Measurements from ENCODE around the gene MBNL2.

MBNL2 gene

DNA sequence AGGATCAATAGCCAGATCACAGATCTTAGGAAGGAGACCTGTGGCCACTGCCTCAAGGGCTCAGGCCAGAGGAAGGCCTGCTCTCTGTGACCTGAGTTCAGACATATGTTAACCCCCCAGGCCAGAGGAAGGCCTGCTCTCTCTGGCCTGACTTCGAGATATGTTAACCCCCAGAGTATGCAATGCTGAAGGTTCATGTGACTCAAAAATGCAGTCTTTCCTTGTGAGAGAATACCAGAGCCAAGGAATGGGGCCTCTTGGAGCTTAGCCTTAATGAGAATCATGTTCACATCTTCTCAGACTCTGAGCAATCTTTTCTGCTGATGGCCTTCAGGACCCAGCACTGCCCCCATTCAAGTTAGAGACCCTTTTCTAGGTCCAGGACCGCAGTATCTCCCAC is 36.7 kb downstream of the MBNL2 start:
- Mint-ChIP-seq H3K27me3 (no peaks in the 10 kb centered on the region), H3K4me3 (no peak overlapping the region), H3K27ac (no peak overlapping the region), H3K36me3 (peaks cover 6 to 24% of the 10 kb centered on the region in 2 donors), H3K9me3 (peaks cover 0 to 2% of the 10 kb centered on the region in 2 donors), H3K4me1 (peaks cover 57 to 76% of the 10 kb centered on the region in 2 donors)
- DNase-seq (no peak), ATAC-seq (replicated peaks) (no peak)

- no peak for DNase-seq
- peaks cover 6 to 24% of the 10 kb centered on the region in 2 donors for H3K36me3 Mint-ChIP-seq
- H3K4me1 Mint-ChIP-seq = peaks cover 57 to 77% of the 10 kb centered on the region in 2 donors
- H3K27ac Mint-ChIP-seq = no peak overlapping the region
- H3K4me3 Mint-ChIP-seq = no peak overlapping the region
- ATAC-seq (replicated peaks) = no peak
- H3K9me3 Mint-ChIP-seq = peaks cover 0 to 2% of the 10 kb centered on the region in 2 donors
- no peaks in the 10 kb centered on the region for H3K27me3 Mint-ChIP-seq
Observed at GRCh38 chr13:97259410-97259797, 37.3 kb downstream of the MBNL2 start.

DNA sequence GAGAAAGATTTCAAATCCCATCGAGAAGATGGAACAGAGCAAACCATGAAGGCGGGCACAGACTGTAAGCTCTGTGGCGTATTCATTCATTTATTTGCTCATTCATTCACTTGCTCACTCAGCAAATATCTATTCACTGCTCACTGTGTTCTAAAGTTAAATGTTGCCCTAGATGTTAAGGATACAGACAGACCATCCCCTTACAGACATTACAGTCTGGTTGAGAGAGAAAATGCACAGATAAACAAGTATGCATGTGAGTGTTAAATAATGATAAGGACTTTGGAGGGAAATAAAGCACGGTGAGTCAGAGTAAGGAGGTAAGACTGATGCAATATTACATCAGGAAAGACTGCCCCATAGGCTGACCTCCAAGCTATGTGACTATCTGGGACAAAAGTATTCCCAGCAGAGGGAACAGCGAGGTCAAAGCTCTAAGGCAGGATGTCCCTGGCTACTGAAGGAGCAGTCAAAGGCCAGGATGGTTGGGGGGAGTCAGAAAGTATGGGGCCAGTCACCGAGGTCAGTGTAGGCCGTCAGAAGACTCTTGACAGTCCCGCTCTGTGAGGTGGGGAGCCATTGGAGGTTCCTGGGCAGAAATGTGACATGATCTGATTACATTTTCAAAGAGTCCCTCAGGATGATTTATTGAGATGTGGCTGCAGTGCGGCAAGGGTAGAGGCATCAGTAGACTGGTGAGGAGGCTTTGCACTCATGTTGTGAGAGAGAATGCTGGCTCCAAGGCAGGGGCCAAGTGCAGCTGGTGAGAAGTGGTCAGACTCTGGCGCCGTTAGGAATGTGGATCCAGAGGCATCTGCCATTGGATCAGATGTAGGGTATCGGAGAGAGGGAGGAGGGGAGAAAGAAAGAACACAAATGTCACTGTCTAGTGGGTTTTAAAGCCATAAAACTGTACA is 37.9 kb downstream of the MBNL2 start:
- DNase-seq (no peak), ATAC-seq (replicated peaks) (no peak)
- Mint-ChIP-seq H3K4me3 (no peak overlapping the region), H3K4me1 (peaks cover 60 to 79% of the 10 kb centered on the region in 2 donors), H3K27ac (peak overlapping the region; percentile 72), H3K27me3 (no peaks in the 10 kb centered on the region), H3K9me3 (peaks cover 0 to 2% of the 10 kb centered on the region in 2 donors), H3K36me3 (peaks cover 6 to 27% of the 10 kb centered on the region in 2 donors)

DNA sequence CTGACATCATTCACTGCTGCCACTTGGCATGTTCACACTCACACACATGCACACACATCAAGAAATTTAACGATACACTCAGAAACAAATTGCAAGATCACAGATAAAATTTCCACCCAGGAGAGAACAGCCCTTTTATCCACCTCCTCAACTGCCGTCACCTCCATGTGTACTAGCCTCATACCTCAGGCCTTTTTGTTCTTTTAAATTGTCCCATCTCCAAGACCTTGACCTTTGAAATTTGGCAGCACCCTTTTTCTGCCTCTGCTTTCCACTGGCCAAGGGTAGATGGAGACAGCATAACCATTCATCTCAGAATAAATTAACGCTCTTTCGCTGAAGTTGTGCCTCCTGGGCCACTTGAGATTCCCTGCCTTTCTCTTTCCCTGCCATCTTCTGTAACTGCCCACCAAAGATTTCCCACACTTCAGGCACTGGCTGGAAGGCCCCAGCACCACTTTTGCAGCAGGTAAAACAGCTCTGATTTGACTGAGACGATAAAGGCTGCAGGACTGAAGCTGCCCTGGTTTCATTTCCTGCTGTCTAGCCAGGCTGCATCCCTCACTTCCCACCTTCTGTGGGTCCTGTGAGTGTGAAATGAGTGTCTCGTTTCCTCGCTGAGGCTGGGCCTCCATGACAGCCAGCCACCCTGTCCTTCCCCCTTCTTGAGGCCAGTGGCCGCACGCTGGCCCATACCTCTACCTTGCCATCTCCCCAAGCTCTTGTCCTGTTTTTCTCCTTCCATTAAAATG is 39.3 kb downstream of the MBNL2 start:
- peak; percentile 28 for DNase-seq
- Mint-ChIP-seq H3K36me3 (peaks cover 6 to 27% of the 10 kb centered on the region in 2 donors), H3K27ac (no peak overlapping the region)

DNA sequence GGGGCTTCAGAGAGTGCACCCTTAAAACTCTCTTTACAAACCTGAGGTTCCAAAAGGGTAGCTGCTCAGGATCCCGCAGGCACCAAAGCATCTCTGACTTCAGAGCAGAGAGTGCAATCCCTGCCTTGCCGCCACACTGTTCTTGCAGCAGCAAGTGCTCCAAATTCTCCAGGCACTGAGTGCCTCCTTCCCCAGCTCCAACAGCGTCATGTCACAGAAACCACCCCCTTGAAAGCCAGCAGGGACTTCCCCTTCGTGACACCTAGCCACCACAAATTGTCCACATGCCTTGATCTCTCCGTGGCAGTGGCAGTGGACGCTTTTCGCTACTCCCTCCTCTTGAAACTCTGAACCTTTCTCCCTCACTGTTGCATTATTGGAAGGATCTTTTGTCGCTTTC is 39.9 kb downstream of the MBNL2 start:
- no peaks in the 10 kb centered on the region for H3K27me3 Mint-ChIP-seq
- H3K4me1 Mint-ChIP-seq = peaks cover 49 to 62% of the 10 kb centered on the region in 2 donors
- peak; percentile 3 to 19 for ATAC-seq (replicated peaks)
- no peak for DNase-seq
- H3K27ac Mint-ChIP-seq = no peak overlapping the region
- no peak overlapping the region for H3K4me3 Mint-ChIP-seq
- H3K36me3 Mint-ChIP-seq = peaks cover 6 to 26% of the 10 kb centered on the region in 2 donors
- peaks cover 0 to under 1% of the 10 kb centered on the region in 2 donors for H3K9me3 Mint-ChIP-seq

More for the DNA sequence above, 39.3 kb downstream of the MBNL2 start:
- Mint-ChIP-seq H3K4me3 (peak overlapping the region in 1 of 2 donors; percentile 42), H3K4me1 (peaks cover 53 to 68% of the 10 kb centered on the region in 2 donors), H3K9me3 (peaks cover 0 to 2% of the 10 kb centered on the region in 2 donors), H3K27me3 (no peaks in the 10 kb centered on the region)
- ATAC-seq (replicated peaks) = peak; percentile 90 to 91

DNA sequence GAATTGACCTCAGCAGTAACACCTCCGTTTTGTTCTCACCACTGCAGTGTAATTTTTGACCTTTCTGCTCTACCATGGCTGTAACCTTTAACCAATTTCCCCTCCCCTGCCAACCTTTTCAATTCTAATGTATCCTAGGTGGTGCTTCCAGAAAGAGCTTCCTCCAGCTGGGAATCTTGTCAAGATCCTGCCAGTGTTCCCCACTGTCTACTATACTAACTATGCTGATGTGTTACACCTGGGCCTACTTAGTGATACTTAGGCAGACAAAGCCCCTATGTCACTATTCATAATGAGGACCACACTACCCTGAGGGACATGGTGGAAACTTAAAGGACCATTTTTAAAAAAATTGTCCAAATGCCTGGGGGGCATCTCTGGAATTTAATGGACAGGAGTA is 41.0 kb downstream of the MBNL2 start:
- H3K36me3 Mint-ChIP-seq = peaks cover 6 to 24% of the 10 kb centered on the region in 2 donors
- no peak overlapping the region for H3K4me3 Mint-ChIP-seq
- peak overlapping the region; percentile 71 for H3K27ac Mint-ChIP-seq
- no peaks in the 10 kb centered on the region for H3K27me3 Mint-ChIP-seq
- peaks cover 41 to 51% of the 10 kb centered on the region in 2 donors for H3K4me1 Mint-ChIP-seq
- DNase-seq = no peak
- no peaks in the 10 kb centered on the region for H3K9me3 Mint-ChIP-seq
- ATAC-seq (replicated peaks) = no peak

DNA sequence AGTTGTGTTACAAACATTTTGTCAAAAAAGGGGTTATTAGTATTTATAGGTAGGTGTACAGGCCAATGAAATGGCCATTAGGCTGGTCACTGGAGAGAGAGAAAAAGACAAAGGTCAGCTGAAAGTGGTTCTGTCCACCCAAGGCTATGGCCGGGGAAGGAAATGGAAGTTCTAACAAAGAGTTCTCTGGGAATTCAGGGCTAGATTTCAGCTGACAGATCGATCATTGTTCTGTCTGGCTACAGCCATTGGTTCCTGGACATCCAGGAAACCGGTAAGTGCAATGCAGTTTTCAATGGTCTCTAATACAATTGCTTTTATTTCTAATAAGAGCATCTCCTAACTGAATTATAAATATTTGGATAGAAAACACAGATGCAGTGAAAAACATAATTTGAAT is 42.5 kb downstream of the MBNL2 start:
- peaks cover 6 to 29% of the 10 kb centered on the region in 2 donors for H3K36me3 Mint-ChIP-seq
- no peak overlapping the region for H3K4me3 Mint-ChIP-seq
- H3K27me3 Mint-ChIP-seq = no peaks in the 10 kb centered on the region
- no peak overlapping the region for H3K27ac Mint-ChIP-seq
- DNase-seq (no peak), ATAC-seq (replicated peaks) (no peak)
- H3K9me3 Mint-ChIP-seq = no peaks in the 10 kb centered on the region
- H3K4me1 Mint-ChIP-seq = peaks cover 37 to 39% of the 10 kb centered on the region in 2 donors

DNA sequence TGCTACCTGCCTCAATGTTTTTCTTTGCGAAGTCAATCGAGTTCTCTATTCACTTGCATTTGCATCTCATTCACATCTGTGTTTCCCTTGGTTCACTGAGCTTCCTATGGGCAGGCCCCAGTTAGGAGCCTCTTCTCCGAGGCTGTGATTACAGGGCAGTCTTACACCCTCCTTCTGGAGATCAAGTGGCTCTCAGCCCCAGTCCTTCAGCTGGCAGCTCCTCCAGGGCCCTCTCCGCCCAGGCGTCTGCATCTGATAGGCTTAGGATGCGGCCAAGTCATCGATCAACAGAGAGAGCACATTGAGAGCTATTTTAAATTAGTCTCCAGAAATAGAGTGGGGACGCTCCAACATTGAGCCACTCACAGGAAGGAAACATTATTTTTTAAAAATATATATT is 44.2 kb downstream of the MBNL2 start:
- no peaks in the 10 kb centered on the region for H3K27me3 Mint-ChIP-seq
- ATAC-seq (replicated peaks) (no peak), DNase-seq (no peak)
- no peak overlapping the region for H3K4me3 Mint-ChIP-seq
- no peaks in the 10 kb centered on the region for H3K9me3 Mint-ChIP-seq
- no peak overlapping the region for H3K27ac Mint-ChIP-seq
- peaks cover 8 to 21% of the 10 kb centered on the region in 2 donors for H3K36me3 Mint-ChIP-seq
- H3K4me1 Mint-ChIP-seq = peaks cover 27 to 28% of the 10 kb centered on the region in 2 donors

DNA sequence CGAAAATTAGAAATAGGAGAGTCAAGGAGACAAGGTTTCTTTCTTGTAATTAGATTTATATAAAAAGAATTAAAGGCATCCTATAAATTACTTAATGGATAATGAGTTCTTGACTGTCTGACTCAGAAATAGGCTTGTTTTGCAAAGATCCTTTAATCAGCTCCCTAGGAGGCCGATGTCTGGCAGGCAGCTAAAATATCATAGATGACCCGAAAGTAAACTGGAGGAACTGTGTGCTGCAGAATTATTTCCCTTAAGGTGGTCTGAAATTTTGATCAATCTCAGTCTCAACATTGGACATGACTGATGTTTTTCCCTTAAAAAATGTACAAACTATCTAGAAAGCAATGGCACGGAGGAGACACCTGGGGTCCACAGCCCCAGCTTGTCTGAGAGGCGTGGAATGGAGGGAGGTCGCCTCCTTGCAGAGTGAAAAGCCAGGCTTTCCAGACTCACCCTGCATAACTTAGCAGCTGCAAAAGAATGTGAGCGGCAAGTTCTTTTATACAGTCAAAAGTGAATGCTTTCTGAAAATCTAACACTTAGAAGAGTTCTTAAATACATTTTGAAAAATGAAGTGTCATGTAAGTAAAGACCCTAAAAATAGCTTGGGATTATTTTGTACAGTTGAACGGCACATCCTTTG is 44.8 kb downstream of the MBNL2 start:
- H3K27me3 Mint-ChIP-seq = no peaks in the 10 kb centered on the region
- H3K36me3 Mint-ChIP-seq = peaks cover 8 to 16% of the 10 kb centered on the region in 2 donors
- no peak overlapping the region for H3K27ac Mint-ChIP-seq
- no peak overlapping the region for H3K4me3 Mint-ChIP-seq
- ATAC-seq (replicated peaks) = no peak
- DNase-seq = no peak
- H3K4me1 Mint-ChIP-seq = peaks cover 22 to 27% of the 10 kb centered on the region in 2 donors
- no peaks in the 10 kb centered on the region for H3K9me3 Mint-ChIP-seq

GRCh38 chr13:97267418-97268059 is 45.4 kb downstream of the MBNL2 start:
- Mint-ChIP-seq H3K4me3 (no peak overlapping the region), H3K4me1 (peaks cover 20 to 26% of the 10 kb centered on the region in 2 donors), H3K27ac (peak overlapping the region; percentile 31), H3K27me3 (no peaks in the 10 kb centered on the region), H3K9me3 (no peaks in the 10 kb centered on the region), H3K36me3 (peaks cover 8 to 16% of the 10 kb centered on the region in 2 donors)
- ATAC-seq (replicated peaks) (no peak), DNase-seq (no peak)

- H3K36me3 Mint-ChIP-seq = peaks cover 7 to 14% of the 10 kb centered on the region in 2 donors
- H3K4me1 Mint-ChIP-seq = peaks cover 20 to 25% of the 10 kb centered on the region in 2 donors
- no peak overlapping the region for H3K4me3 Mint-ChIP-seq
- no peaks in the 10 kb centered on the region for H3K27me3 Mint-ChIP-seq
- no peaks in the 10 kb centered on the region for H3K9me3 Mint-ChIP-seq
- DNase-seq = no peak
- H3K27ac Mint-ChIP-seq = no peak overlapping the region
- no peak for ATAC-seq (replicated peaks)
Observed at GRCh38 chr13:97268772-97269171, 46.6 kb downstream of the MBNL2 start.

- no peaks in the 10 kb centered on the region for H3K9me3 Mint-ChIP-seq
Observed at GRCh38 chr13:97269603-97270002, 47.5 kb downstream of the MBNL2 start.

DNA sequence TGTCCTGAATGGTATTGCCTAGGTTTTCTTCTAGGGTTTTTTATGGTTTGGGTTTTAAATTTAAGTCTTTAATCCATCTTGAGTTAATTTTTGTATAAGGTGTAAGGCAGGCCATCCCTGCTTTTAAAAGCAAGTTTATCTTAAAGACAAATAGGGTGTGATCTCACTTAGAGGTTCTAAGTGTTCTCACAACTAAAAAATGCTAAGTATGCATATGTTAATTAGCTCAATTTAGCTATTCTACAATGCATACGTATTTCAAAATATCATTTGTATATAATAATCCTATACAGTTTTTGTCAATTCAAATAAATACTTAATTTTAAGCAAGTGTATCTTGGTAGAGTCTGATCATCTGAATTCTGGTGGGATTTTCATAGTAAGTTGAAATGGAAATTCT is 50.4 kb downstream of the MBNL2 start:
- no peak for ATAC-seq (replicated peaks)
- no peak overlapping the region for H3K4me3 Mint-ChIP-seq
- DNase-seq = no peak
- peaks cover 23 to 30% of the 10 kb centered on the region in 2 donors for H3K36me3 Mint-ChIP-seq
- peaks cover 3 to 8% of the 10 kb centered on the region in 2 donors for H3K9me3 Mint-ChIP-seq
- peaks cover 27 to 47% of the 10 kb centered on the region in 2 donors for H3K4me1 Mint-ChIP-seq
- H3K27ac Mint-ChIP-seq = no peak overlapping the region
- H3K27me3 Mint-ChIP-seq = no peaks in the 10 kb centered on the region

More at GRCh38 chr13:97269603-97270002, 47.5 kb downstream of the MBNL2 start:
- ATAC-seq (replicated peaks) (no peak), DNase-seq (no peak)
- no peak overlapping the region for H3K4me3 Mint-ChIP-seq
- H3K27me3 Mint-ChIP-seq = no peaks in the 10 kb centered on the region
- H3K36me3 Mint-ChIP-seq = peaks cover 7 to 11% of the 10 kb centered on the region in 2 donors
- H3K27ac Mint-ChIP-seq = no peak overlapping the region
- peaks cover 18 to 23% of the 10 kb centered on the region in 2 donors for H3K4me1 Mint-ChIP-seq
